NCI-H748 treated with DMSO at 0.1 percent for 48 hours (cell line): ENCODE data around the gene UIMC1.

Source experiments
- DNase-seq: peaks from one replicate; lab custom pipeline; 2025; lab: John Stamatoyannopoulos, UW

UIMC1 gene

DNA sequence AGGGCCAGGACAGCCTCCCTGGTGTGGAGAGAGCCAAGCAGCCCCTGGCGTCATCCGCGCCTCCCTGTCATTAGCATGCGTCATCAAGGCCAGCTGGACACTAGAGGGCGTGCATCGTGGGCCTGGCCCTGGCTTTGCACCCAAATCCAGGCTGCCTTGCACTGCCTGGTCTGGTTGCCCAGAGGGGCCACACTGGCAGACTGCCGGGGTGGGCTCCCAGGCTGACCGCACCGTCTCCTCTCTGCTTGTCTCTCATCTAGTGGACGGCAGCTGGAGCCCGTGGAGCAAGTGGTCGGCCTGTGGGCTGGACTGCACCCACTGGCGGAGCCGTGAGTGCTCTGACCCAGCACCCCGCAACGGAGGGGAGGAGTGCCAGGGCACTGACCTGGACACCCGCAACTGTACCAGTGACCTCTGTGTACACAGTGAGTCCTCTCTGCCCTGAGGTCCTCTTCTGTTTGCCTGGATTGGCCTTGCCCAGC, 136.4 kb downstream of the UIMC1 start:
- DNase-seq: no peak

DNA sequence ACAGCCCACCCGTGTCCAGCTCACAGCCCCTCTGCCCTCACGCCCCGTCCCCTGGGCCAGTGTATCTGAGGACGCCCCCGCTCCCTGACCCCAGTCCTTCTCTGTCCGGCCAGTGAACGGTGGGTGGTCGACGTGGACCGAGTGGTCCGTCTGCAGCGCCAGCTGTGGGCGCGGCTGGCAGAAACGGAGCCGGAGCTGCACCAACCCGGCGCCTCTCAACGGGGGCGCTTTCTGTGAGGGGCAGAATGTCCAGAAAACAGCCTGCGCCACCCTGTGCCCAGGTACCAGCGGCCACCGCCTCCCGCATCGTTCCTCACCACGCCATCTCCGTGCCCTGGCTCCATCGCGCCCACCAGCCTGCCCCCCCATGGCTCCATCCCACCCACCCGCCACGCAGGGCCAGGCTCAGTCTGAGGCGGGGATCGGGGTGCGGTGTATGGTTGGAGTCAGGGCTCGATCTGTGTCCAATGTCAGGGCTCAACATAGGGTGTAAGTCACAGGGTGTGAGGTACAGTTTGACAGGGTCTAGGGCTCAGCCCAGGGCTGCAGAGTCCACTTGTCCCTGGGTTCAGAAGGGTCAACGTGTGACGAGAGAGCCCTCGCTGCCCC, 137.0 kb downstream of the UIMC1 start:
- no peak for DNase-seq

DNA sequence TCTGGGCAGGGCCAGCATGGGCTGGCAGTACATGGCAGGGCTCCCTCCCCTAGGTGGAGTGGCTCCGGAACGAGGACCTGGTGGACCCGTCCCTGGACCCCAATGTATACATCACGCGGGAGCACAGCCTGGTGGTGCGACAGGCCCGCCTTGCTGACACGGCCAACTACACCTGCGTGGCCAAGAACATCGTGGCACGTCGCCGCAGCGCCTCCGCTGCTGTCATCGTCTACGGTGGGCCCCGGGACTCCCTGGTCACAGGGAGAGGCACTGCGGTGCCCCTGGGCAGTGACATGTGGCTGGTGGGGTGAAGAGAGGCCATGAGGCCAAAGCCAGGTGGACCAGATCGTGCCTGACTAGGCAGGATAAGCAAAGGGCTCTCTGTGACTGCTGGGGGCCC, 137.8 kb downstream of the UIMC1 start:
- DNase-seq: no peak

DNA sequence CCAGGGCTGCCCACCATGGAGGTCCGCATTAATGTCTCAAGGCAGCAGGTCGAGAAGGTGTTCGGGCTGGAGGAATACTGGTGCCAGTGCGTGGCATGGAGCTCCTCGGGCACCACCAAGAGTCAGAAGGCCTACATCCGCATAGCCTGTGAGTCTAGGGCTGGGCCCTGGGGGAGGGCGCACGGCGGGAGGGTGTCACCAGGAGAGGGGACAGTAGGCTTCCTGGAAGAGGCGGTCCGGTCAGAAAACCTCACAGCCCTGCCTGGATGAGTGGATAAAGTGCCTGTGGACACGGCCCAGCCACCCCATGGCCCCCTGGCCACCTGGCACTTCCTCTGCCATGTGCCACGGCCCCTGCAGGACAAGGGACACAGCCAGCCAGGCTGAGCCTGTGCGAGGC, 138.5 kb downstream of the UIMC1 start:
- DNase-seq: no peak

DNA sequence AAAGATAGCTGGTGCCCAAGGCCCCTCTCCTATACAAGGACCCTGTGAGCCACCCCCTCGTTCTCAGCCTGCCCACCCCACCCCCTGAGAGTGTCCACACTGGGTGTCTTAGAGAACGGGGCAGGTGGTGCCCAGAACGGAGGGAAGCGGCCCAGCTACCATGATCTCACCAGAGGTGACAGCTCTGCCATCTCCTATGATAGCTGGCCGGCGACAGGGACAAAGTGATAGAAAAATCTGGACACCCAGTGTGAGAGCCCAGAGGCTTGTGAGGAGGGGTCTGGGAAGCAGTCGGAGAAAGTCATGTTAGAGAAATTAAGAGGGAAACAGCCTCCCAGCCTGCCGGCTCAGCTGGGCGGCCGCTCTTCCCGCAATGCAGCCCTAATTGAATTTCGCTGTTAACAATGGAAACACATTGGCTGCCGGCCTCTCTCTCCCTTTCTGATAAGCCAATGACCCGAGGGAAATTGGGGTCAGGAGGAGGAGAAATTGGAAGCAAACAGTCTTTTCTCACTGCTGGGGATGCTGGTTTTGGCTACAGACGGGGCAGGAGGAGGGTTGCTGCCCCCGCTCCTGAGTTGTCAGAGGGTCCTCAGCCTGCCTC, 139.8 kb downstream of the UIMC1 start:
- peak; percentile 5 for DNase-seq

DNA sequence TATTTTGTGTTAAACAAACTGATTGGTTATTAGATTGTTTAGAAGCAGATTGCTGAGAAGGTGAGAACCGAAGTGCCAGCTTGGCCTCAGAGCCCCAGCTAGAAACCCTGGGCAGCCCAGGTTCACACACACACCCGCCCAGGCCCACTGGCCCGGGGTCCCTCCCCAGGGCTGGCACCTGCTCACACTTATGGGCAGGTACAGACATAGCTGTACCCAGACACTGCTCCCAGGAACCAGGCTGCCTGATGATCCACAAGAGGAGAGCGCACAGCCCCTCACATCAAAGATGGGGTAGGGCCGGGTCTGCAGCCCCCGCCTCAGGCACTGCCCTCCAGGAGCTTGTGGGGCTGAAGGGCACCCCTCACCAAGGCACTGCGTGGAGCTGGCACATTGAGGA, 140.6 kb downstream of the UIMC1 start:
- DNase-seq: no peak

DNA sequence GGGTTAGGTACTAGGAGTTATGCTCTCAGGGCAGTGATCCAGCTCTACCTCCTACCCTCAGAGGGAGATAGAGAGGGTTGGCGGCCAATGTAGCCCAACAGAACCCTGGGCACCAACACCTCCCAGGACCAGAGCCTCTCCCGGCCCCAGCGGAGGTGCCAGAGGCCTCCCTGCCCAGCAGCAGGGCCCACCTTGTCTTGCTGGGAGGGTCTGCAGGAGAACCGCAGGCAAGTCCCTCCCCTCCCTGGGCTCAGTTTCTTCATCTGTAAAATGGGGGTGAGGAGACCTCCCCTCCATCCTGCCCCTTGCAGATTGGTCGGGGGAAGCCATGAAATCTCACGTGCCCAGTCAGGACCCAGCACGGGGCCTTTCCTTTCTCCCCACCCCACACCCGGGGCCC, 141.8 kb downstream of the UIMC1 start:
- no peak for DNase-seq

DNA sequence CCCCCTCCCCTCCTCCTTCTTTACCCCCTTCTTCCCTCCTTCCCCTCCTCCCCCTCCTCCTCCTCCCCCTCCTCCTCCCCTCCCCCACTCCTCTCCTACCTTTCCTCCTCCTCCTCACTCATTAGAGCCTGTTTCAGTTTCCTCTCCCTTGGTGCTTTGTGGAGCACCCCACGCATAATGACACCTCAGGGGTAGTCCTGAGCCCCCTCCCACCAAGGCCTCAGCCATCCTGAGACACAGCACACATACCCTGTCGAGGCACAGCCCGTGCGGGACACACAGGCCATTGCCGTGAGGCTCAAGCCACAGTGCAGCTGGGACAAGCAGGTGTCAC, 142.8 kb downstream of the UIMC1 start:
- no peak for DNase-seq

DNA sequence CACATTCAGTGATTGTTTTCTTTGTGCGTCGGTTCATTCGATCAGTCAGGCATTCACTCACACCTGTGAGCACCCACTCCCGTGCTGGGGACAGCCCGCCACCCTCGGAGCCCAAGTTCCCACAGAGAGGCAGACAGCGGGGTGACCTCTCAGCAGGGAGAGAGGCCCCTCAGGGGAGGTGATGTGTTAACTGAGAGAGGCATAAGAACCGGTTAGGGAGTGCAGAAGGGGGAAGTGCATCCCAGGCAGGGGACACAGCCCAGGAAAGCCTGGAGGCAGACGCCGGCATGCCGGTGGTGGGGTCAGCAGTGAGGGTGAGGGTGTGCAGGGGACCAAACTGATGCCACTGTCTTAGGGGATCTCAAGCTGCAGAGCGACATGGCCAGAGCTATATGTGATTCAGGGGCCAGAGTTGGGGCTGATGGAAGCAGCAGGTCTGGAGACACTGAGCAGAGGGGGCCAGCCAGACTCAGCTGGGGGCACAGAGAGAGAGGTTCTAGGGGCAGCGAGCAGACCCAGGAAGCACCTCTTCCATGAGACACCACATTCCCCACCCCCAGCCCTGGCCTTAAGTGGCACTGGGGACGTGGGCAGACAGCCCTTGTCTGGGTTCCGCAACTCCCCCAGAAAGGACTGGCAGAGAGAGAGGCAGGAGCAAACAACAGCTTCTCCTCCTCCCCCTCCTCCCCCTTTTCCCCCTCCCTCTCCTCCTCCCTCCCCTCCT, 143.4 kb downstream of the UIMC1 start:
- no peak for DNase-seq

DNA sequence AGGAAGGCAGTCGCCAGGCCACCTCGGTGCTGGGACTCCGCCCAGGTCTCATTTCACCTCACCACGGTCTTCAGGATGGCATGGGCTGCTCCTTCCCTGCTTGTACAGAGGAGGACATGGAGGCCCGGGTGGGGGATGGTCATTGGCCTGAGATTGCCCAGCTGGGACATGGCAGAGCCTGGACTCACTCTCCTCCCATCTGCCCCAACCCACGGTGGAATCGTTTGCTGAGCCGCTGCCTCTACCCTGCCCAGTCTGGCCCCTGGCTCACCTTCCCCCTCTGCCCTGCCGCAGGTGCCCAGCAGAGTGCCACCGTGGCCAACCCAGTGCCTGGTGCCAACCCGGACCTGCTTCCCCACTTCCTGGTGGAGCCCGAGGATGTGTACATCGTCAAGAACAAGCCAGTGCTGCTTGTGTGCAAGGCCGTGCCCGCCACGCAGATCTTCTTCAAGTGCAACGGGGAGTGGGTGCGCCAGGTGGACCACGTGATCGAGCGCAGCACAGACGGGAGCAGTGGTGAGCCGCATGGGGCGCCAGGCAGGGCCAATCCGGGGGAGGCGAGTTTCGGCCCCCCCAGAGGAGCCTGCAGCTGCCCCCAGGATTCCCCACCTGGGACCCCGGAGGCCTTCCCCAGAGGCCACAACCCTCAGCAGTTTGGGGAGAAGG, 144.1 kb downstream of the UIMC1 start:
- no peak for DNase-seq

DNA sequence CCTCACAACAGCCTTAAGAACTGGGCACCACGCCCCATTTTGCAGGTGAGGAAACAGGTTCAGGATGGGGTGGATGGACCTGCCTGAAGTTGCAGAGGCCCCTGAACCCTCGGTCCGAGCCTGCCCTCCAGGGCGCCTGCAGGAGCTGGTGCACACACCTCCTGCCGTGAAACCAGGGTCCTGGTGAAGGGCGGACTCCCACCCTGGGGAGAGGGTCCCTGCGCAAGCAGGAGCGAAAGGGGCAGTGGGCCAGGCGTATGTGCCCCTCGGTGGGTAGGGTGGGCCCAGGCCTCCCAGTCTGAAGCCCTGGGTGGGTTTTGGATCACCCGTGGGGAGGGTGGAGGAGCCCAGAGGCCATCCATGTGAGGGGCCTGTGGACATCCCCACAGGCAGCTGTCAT, 145.3 kb downstream of the UIMC1 start:
- no peak for DNase-seq

DNA sequence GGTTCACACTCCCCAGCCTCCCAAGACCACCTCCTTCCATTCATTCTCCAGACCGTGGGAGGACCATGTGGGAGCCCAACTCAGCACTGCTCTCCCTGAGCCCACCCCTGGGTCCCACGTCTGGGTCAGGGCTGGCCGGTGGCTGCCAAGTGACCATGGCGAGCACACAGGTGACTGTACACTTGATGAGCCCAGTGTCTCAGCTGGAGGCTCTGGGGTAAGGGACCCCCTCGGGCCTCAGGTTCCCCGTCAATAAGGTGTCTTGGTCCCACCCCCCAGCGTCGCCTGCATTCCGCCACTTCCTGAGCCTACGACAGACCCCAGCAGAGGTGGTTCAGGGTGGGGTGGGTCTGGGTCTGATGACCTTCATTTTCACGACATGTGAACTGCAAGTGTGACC, 146.2 kb downstream of the UIMC1 start:
- no peak for DNase-seq

DNA sequence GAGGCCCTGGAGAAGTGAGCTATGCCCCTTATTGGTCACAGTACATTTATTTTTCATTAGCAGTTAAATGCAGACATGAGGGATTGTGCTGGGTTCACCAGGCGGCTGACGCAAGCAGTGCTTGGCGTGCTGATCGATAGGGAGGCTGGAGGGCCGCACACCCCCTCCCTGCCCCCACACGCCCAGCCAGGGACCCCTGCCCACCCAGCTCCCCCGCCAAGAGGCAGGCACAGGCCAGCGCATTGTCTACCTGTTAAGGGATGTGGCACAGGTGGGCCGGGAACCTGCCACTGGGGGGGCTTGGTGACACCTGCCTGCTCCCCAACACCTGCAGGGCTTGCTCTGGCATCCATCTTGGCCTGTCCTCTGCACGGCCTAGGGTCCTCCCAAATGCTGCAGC, 146.7 kb downstream of the UIMC1 start:
- no peak for DNase-seq

DNA sequence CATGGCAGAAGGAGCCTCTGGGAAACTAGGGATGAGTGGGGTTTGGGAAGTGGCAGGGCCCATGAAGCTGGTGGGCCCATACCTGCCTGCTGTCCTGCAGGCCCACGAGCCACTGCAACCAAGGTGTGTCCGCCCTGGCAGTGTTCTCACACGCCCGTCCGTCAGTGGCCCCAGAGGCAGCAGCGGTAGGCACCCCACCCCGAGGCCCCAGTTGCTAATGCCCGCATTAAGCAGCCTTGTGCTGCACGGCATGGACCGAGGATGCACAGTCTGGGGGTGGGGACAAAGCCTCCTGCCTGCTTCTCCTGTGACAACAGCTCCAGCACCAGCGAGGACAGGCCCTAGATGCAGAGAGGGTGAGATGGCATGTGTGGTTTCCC, 148.7 kb downstream of the UIMC1 start:
- DNase-seq: no peak

DNA sequence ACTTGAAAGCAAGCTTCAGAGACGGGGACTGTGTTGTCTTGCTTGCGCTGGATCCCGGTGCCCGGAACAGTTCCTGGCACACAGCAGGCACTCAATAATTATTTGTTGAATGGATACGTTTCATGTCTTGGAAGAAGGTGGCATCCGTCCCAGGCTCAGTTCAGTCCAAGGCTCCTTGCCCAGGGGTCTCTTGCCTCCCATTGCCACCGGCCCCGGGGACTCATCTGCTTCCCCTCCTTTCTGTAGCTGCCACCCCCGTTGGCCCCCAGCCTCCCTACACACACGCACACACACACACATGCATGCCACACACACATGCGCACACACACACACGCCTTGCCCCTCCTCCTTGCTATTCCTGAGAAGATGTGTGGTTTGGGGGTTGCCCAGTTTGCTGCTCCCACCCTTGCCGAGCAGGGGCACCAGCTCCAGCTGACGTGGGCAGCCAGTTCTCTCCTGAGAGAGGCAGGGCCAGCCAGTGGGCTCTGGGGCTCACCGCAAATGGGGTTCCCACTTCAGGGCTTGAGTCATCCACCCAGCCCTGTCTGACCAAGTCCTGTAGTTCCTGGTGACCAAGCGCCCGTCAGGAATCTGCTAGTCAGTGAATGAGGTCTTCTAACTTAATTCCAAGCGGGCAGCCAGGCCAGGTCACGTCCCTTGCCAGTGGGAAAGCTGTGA, 149.2 kb downstream of the UIMC1 start:
- no peak for DNase-seq

DNA sequence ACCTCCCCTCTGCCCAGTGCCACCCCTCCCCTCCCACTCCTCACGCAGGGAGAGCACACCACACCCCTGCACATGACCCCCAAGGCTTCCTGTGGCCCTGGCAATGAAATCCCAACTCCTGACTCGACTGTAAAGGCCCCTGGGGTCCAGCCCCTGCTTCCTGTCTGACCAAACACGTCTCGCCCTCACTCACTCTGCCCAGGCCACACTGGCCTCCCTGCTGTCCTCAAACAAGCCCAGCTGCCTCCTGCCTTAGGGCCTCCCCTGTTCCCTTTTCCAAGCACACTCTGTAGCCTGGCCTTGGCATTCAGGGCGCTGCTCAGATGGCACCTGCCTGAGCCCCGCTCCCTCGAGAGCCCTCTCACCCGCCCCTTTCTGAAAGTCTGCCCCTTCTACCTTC, 149.8 kb downstream of the UIMC1 start:
- no peak for DNase-seq

DNA sequence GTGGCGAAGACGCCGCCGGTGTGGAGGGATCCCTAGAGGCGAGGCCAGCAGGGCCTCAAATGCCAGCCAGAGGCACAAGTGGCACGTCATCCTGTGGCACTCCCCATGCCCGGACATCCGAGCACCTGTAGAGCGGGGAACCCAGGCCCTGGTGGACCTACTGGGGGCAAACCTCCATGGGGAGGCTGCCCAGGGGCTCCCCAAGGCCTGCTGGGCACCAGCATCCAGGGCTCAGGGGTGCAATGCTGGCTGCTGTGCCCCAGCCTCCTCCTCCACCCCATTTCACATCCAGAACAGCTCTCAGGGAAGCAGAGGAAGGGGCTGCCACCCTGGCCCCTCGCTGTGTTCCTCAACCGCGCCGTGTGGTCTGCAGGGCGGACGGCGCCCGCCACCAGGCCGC, 151.0 kb downstream of the UIMC1 start:
- no peak for DNase-seq
